HG02610 (cell line): ENCODE measurements around the gene NDC80.
"Not testable (repeated sequence)": the region's sequence is repeated elsewhere in the genome, so short reads cannot be mapped to it uniquely, and the experiment has no call there.

ENCODE experiments used
- ATAC-seq: cut with Tn5 transposase; IDR thresholded peaks from one replicate; pipeline ENCODE4 v1.9.1; 2021; ENCODE audit warnings: mild to moderate bottlenecking, moderate library complexity; ENCODE audit not compliant: unreplicated experiment

The NDC80 gene

GRCh38 chr18:2662288-2662687, 90.9 kb downstream of the NDC80 start:
- not testable (repeated sequence) for ATAC-seq

DNA sequence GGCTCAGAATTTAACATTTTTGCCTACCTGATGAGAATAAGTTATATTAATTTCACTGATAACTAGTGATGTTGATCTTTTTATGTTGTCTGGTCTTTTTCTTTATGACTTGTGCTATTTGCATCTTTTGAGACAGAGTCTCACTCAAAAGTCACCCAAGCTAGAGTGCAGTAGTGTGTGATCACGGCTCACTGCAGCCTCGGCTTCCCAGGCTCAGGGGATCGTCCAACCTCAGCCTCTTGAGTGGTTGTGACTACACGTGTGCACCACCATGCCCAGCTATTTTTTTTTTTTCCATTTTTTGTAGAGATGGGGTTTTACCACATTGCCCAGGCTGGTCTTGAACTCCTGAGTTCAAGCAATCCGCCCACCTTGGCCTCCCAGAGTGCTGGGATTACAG, 91.6 kb downstream of the NDC80 start:
- peak; percentile 66 for ATAC-seq
